Measurements from ENCODE around the gene LYVE1.

Gene LYVE1

GRCh38 chr11:10518123-10518522, 50.3 kb downstream of the LYVE1 start:
- H3K36me3 ChIP-seq = peaks cover 39% of the 10 kb centered on the region
- H3K27me3 ChIP-seq = no peaks in the 10 kb centered on the region
- H3K27ac ChIP-seq = no peak overlapping the region

GRCh38 chr11:10515418-10515817, 53.0 kb downstream of the LYVE1 start:
- Histone ChIP-seq H3K9me3 (no peaks in the 10 kb centered on the region), H3K4me3 (no peak overlapping the region), H3K4me2 (no peak overlapping the region), H3K4me1 (no peaks in the 10 kb centered on the region), H3K9ac (no peak overlapping the region), H3K27ac (no peak overlapping the region), H3K36me3 (peaks cover 24% of the 10 kb centered on the region), H4K20me1 (no peaks in the 10 kb centered on the region), H3K27me3 (no peaks in the 10 kb centered on the region)
- TF ChIP-seq Cebpa-rat (IDR thresholded peaks at IDR 0.05) = no peak

More at GRCh38 chr11:10518123-10518522, 50.3 kb downstream of the LYVE1 start:
- H3K4me3 ChIP-seq = no peak overlapping the region
- TF ChIP-seq Cebpa-rat (IDR thresholded peaks at IDR 0.05) = no peak
- no peaks in the 10 kb centered on the region for H4K20me1 ChIP-seq
- no peak overlapping the region for H3K4me2 ChIP-seq
- no peaks in the 10 kb centered on the region for H3K9me3 ChIP-seq
- no peaks in the 10 kb centered on the region for H3K4me1 ChIP-seq
- no peak overlapping the region for H3K9ac ChIP-seq

DNA sequence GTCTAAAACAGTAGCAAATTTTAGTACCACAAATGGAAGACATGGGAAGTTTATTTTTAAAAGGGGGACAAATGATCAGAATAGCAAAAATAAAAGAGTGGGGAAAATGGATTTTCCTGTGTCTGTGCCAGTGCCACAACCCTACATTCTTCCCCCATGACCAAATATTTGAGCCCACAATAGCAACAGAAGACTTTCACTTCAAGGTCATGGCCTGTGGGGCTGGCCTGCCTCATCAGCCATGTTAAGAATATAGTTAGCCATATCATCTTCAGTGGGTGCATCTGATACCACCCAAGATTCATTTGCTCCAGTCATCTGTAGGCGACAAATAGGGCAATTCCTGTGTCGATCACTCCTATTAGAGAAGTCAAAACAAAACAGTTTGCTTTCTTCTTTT, 53.8 kb downstream of the LYVE1 start:
- H3K27me3 ChIP-seq = no peaks in the 10 kb centered on the region
- H3K9me3 ChIP-seq = no peaks in the 10 kb centered on the region
- no peaks in the 10 kb centered on the region for H3K4me1 ChIP-seq
- no peaks in the 10 kb centered on the region for H4K20me1 ChIP-seq
- peaks cover 22% of the 10 kb centered on the region for H3K36me3 ChIP-seq
- H3K27ac ChIP-seq = no peak overlapping the region
- TF ChIP-seq Cebpa-rat (IDR thresholded peaks at IDR 0.05) = no peak
- H3K4me2 ChIP-seq = no peak overlapping the region
- H3K4me3 ChIP-seq = no peak overlapping the region
- H3K9ac ChIP-seq = no peak overlapping the region

DNA sequence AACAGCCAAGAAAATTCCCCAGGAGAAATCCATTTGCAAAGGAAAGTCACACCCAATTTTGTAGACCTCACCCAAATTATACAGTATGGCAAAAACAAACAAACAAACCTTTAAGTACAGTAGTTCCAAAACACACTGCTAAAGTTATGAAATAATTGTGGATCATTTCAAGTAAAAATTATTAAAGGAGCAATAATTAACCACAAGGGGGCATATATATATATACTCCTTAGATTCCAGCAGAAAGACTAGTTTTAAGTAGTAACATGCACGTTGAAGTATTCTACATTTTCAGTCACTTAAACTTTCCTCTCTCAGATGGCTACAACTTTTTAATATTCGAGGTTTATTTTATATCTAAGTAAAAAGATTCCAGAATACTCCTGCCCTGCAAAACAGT, 54.3 kb downstream of the LYVE1 start:
- no peak overlapping the region for H3K9ac ChIP-seq

DNA sequence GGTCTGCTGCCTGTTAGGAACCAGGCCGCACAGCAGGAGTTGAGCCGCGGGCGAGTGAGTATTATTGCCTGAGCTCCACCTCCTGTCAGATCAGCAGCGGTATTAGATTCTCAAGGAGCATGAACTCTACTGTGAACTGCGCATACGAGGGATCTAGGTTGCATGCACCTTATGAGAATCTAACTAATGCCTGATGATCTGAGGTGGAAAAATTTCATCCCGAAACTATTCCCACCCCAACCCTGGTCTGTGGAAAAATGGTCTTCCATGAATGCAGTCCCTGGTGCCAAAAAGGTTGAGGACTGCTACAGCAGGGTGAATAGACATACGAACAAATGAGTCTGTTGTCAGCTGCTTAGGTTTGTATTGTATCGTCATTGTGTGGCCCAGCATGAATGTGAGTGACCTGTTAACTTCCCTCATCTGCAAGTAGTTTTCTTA, 57.3 kb downstream of the LYVE1 start:
- Histone ChIP-seq H3K27ac (no peak overlapping the region), H3K36me3 (peaks cover 16% of the 10 kb centered on the region), H3K9me3 (no peaks in the 10 kb centered on the region), H4K20me1 (no peaks in the 10 kb centered on the region), H3K9ac (no peak overlapping the region), H3K4me1 (no peaks in the 10 kb centered on the region), H3K4me2 (no peak overlapping the region), H3K4me3 (no peak overlapping the region), H3K27me3 (no peaks in the 10 kb centered on the region)
- TF ChIP-seq Cebpa-rat (IDR thresholded peaks at IDR 0.05) = no peak

More for the DNA sequence above, 54.3 kb downstream of the LYVE1 start:
- peaks cover 18% of the 10 kb centered on the region for H3K36me3 ChIP-seq
- no peaks in the 10 kb centered on the region for H4K20me1 ChIP-seq
- H3K4me3 ChIP-seq = no peak overlapping the region
- H3K27me3 ChIP-seq = no peaks in the 10 kb centered on the region
- H3K27ac ChIP-seq = no peak overlapping the region
- no peaks in the 10 kb centered on the region for H3K4me1 ChIP-seq
- no peaks in the 10 kb centered on the region for H3K9me3 ChIP-seq
- TF ChIP-seq Cebpa-rat (IDR thresholded peaks at IDR 0.05) = no peak
- H3K4me2 ChIP-seq = no peak overlapping the region
